Measurements from ENCODE around the gene GNA12.

- no peak for TF ChIP-seq GATA2 (IDR thresholded peaks at IDR 0.05; ENCODE audit: low read depth, low read length)
- no peak for TF ChIP-seq GATA3 (IDR thresholded peaks at IDR 0.05; ENCODE audit: low read depth, low read length)
These were observed 68.3 kb downstream of the GNA12 start for GRCh38 chr7:2775785-2776184.

Data from SH-SY5Y (cell line).